Astrocyte of the hippocampus (primary cell): Measurements from ENCODE around the gene FRMPD1.

Source experiments
- DNase-seq: peaks from one replicate; pipeline ENCODE4 v3.0.0; 2011; ENCODE audit warnings: low read depth, low spot score

Gene FRMPD1

DNA sequence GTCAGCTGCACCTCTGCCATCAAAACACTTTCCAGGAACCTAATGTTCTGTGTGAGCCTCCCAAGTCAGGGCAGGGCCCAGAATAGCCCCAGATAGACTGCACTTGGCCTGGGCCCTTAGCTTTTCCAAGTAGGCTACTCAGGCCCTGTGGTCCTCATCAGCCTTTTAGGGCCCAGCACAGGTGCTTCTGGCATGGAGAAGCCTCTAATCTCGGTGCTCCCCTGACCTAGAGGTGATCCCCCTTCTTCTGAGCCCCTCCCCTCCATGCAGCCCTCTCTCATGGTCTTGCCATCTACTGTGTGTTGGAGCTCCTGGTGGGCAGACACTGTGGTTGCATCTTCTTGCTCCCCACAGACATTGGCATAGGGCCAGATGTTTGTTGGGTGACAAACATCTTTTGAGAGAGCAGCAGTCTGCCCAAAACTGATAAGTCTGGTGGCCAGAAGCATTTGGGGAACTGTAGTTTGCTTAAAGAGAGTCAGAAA is 28.1 kb downstream of the FRMPD1 start:
- no peak for DNase-seq

DNA sequence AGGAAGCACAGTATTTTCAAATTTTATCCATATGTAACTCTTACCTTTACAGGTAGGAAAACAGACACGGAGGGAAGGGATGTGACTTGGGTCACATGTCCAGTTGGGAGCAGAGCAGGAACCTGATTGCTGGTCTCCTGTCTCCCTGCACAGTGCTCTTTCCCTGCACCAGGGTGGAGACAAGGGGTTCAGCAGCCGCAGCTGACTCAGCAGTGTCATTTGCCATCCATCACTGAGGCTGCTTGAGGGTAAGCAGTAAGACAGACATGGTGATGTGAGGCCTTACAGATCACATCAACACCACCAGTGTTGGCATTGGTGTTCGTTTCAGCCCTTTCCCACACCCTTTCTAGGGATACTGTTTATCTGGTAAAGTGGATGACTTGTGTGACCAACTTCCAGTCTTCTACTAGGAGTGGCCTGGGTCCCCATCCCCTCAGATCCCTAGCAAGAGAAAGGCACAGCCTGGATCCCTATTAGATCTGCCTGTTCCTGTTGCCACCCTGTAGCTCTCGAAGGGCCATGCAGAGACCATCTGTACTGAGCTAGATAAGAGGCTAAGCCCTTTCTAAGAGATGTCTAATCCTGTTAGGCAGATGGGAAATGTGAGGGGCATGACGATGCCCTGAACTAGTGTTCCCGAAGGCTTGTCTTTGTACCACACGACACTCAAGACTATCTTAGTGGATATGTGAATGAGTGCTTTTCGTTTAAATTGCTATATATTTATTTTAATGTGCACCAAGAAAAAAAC is 29.1 kb downstream of the FRMPD1 start:
- no peak for DNase-seq

DNA sequence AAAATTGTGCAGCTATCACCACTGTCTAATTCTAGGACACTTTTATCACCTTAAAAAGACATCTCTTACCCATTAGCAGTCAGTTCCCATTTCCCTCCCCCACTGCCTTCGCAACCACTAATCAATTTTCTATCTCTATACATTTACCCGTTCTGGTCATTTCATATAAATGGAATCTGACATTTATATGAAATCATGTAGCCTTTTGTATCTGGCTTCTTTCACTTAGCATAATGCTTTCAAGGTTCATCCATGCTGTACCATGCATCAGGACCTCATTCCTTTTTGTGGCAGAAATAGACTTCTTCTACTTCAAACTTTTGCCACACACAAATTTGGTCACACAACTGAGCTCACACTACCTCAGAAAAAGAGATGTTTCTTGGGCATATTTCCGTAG is 32.2 kb downstream of the FRMPD1 start:
- no peak for DNase-seq

DNA sequence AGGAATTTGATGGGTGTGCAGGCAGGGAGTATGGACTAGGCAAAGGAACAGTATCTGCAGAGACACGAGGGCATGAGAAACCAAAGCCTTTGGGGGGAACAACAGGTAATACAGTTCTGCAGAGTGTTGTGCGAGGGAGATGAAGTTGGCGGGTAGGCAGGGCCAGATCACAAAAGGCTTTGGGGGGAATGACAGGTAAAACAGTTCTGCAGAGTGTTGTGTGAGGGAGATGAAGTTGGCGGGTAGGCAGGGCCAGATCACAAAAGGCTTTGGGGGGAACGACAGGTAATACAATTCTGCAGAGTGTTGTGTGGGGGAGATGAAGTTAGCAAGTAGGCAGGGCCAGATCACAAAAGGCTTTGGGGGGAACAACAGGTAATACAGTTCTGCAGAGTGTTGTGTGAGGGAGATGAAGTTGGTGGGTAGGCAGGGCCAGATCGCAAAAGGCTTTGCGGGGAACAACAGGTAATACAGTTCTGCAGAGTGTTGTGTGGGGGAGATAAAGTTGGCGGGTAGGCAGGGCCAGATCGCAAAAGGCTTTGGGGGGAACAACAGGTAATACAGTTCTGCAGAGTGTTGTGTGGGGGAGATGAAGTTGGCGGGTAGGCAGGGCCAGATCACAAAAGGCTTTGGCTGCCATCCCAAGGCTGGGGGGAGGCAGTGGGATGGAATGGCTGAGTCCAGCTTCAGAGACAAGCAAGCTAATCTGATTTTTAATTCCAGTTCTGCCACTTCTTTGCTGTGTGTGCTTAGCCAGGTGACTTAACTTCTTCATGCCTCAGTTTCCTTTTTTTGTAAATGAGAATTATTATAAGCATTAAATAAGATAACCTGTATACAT is 33.0 kb downstream of the FRMPD1 start:
- DNase-seq: peak; percentile 3

DNA sequence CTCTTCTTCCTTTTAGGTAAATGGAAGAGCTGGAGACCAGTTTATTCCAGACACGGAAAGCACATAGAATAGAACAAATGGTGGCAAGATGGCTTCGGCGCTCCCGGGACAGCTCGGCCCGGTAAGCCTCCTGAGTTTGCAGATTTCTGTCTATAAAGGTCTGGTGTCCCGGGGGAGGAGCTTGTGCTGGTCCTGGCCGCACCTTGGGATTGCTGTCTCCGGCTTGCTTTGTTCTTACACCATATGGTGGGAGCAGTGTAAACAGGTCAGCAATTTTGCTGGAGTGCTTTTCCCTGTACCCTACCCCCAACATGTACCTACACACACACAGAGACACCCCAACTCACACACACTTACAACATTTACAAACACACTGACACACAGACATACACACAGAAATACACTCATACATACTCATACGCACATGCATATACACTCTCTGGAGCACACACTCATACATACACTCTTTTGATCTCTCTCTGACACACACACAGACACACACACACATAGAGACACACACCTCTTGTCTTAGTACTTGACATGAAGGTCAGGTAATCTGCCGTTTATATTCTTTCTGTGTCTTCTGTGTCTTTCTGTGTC is 42.0 kb downstream of the FRMPD1 start:
- no peak for DNase-seq

DNA sequence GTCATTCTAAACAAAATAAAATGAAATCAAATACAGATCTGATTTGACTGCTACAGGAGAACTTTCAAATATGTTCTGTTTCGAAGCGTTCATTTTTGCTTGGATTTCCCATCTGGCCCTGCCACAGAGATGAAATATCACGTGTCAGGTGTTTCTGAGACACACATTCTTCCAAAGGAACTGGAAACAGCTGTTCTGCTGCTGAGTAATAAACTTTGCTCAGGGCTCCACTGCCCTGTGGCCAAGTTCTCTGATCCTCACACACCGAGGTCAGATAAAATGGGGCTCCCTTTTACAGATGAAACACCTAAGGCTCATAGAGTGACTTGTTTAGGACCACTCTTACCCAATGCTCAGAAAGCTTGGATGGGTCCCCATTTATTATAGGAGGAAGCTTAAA is 42.5 kb downstream of the FRMPD1 start:
- DNase-seq: no peak

DNA sequence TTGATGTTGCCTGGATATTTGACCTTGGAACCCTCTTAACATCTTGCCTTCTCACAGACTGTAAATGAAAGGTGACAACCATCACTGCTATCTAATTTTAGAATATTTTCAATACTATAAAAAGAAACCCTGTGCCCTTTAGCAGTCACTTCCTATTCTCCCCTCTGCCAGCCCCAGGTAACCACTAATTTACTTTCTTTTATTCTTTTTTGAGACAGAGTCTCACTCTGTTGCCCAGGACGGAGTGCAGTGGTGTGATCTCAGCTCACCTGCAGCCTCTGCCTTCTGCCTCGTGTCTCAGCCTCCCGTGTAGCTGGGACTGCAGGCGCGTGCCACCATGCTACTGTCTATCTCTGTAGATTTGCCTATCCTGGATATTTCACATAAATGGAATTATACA is 43.6 kb downstream of the FRMPD1 start:
- DNase-seq: no peak

DNA sequence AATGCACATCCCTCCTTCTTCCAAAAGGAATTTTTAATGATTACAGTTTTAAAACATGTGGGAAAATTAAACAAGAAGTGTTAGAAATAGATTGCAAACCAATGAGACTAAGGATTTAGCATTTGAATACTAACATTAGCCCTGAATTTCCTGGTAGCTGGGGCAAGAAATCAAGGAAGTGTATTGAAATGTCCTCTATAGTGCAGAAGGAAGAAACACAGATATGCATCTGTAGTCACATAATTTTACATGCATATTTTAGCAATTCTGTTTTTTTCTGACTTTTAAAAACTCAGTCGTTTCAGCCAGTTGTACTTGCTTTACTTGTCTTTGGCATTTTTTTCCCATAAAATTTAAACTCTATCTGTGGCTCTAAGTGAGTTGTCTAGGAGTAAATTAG is 45.8 kb downstream of the FRMPD1 start:
- DNase-seq: no peak

DNA sequence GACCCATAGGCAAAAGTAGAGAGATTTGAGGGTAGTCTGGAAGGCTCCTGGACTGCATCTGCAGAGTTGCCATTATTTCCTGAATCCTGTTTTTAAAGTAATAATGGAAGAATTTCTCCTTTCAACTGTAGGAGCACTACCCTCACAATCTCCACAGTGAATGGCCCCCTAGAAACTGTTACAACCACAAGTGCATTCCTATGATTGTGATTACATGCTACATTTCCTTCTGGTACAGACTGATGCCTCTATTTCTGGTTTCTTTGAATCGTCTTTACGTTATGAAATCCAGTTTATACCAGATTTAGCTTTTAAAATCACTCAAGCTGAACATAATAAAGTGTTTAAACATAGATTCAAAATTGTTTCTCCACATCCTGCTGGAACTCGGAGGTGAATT is 49.4 kb downstream of the FRMPD1 start:
- DNase-seq: peak; percentile 22

DNA sequence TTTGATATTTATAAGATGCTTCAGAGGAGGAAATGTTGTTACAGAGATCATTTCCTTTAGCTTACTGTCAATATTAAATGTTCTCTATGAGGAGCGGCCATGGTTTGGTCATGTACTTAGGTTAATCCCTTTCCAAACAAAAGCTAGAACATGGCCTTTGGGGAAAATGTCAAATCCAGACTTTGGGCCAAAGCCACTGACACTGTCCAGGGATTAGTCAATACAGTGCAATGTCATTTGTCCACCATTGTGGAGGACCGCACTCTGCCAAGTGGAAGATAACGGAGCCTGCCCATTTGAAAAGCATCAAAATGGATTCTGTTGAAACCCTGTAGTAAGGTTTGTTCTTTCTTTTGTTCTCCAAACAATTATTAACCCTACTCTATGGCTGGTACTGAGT is 50.1 kb downstream of the FRMPD1 start:
- no peak for DNase-seq

DNA sequence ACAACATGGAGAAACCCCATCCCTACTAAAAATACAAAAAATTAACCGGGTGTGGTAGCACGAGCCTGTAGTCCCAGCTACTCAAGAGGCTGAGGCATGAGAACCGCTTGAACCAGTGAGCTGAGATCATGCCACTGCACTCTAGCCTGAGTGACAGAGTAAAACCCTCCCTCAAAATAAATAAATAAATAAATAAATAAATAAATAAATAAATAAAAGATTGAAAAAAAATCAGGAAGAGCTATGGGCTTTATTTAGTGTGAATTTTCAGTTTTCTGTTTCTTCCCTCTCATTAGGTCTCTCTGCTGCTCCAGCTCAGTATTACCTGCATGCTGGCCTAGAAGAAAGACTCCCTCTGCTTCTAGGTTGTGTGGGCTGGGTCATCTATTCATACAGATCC is 55.0 kb downstream of the FRMPD1 start:
- DNase-seq: no peak

DNA sequence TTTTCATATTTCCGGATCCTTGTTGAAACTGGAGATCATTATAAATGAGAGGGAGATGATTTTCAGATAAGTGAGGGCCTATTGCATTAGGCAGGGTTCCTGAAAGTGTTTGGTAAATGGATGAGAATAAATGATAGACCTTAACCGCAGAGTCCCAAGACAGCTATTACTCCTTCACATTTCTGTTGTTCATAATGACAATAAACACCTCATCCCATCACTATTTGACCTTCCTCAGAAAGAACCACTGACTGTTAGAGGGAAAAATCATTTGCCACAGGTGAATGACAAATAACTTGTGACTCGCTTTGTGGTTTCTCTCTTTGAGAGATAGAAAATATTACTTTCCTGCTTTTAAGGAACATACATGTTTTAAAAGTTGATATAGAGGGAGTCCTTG is 55.5 kb downstream of the FRMPD1 start:
- DNase-seq: no peak

DNA sequence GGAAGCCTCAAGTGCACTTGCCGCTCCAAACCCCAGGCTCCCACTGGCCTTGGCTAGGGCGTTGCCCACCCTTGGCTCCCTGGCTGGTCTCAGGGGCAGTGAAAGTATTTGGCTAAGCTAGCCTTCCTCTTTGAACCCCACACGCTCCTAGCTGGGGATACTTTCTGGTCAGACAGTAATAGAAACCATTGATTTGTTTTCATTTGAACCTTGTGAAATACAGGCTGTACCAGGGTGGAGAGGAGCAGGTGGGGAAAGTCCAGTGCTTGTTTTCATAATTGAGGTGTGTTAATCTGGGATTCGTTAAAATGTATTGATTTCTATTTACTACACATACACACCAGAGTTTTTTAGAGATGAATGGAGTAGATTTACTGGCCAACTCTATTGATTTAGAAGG is 57.0 kb downstream of the FRMPD1 start:
- no peak for DNase-seq

DNA sequence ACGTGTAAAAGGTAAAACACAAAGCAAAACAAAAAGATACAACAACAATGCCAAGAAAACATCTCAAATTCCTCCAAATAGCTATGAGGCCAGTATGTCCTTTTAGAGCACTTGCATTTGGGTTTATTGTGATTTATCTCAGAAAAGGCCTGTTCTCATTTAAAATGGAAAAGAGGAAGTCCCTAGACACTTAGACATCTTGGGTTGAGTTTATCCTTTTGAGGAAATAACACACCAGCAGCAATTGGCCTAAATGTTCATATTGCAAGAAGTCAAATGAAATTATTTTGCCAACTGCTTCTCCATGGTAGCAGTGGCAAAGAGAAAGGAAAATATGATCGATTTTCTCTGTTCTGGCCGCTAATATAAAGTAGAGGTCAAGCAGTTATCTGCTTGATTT is 59.3 kb downstream of the FRMPD1 start:
- DNase-seq: no peak

DNA sequence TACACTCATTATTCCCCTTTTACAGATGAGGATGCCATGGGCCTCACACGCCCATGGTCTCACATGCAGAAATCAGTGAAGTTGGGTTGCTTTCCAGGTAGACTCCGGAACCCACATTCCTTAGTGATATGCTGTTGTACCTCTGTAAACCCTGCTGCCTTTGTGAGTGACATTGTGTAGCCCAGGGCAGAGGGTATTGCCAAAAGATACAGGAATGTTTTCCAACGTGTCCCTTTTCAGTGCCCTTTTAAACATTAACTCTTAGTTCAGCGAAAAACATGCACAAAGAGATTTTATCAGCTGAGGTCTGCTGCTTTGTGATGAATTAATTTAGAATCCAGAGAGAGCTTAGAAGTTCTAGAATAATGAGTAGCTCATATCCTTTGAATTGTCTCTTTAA is 64.5 kb downstream of the FRMPD1 start:
- no peak for DNase-seq

DNA sequence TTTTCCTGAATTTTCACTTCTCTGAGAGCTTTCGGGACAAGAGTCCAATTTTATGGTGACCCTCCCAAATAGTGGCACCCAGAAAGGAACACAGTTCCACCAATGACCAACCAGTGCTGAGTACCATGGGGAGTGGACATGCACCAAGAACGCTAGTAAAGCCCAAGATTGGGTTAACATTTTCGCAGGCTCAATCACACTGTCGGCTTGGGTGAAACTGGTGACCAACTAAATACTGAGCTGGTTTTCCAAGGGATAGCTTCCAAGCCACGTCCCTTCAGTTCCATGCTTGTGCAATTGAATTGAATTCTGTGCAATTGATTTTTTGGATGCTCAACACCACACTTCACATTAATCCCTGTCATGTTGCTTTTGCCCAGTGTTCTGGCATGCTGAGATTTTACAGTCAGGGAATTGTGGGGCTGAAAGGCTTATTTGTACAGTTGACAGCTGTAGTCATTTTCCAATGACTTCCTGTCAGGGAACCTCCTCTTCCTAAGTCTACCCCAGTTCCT is 65.3 kb downstream of the FRMPD1 start:
- DNase-seq: no peak

DNA sequence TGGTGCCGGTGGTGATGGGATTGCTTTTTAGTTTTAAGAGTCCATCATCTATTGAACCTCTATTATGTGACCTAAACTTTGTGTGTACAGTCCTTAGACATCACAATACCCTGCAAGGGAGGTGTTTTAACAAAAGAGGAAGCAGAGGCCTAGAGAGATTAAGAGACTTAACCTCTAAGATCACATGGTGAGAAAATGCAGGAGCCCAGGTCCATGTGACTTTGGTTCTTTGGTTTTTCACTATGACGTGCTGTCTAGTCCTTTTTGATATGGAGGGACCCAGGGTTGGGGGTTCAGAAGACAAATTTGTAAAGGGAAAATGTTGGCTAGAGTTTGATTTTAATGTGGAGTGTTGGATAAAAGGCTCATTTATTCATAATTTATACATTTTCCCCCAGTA is 68.8 kb downstream of the FRMPD1 start:
- no peak for DNase-seq

DNA sequence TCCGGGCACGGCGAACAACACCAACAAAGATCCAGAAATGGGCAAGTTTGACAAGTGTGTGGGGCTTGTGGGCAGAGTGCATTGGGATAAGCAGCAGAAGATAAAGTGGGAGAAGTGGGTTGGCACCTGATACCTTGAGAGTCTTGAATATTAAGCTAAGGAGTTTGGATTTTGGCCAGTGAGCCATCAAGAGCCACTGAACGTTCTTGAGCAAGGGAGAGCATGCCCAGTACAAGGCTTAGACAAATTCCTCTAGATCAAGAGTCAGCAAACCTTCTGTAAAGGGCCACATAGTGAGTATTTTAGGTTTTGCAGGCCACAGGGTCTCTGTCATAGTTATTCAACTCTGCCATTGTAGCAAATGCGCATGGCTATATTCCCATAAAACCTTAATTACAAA is 76.3 kb downstream of the FRMPD1 start:
- no peak for DNase-seq

DNA sequence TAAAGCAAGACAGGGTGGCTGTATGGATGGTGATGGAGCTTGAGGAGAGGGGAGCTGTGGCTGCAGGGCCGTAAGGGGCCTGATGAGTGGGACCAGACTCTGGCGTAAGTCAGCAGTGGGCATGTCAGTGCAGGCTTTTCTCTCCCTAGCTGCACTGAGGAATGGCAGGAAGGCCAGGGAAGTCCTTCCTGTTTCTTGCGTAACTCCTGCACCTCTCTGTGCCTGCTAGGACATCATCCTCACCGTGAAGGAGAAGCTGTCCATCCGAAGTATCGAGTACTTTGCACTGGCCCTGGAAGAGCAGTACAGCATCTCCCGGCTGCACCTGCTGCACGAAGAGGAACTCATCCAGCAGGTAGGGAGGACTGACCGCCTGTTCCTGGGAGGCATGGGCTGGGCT is 78.7 kb downstream of the FRMPD1 start:
- no peak for DNase-seq

DNA sequence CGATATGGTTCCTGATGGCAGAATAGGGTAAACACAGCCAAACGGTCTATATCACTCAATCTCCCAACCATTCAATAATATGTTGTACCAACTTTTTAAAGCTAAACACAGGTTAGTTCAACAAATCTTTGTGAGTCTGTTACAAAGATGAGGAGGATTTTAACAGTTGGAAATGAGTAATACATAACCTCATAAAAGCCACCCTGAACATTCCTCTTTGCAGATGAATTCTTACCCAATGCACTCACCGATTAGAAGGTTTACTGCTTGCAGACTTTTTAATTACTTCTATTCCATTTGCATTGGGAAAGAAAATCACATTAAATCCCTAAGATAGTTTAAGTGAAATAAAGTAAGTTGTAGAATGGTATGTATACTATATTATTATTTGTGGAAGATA is 79.5 kb downstream of the FRMPD1 start:
- peak; percentile 17 for DNase-seq

DNA sequence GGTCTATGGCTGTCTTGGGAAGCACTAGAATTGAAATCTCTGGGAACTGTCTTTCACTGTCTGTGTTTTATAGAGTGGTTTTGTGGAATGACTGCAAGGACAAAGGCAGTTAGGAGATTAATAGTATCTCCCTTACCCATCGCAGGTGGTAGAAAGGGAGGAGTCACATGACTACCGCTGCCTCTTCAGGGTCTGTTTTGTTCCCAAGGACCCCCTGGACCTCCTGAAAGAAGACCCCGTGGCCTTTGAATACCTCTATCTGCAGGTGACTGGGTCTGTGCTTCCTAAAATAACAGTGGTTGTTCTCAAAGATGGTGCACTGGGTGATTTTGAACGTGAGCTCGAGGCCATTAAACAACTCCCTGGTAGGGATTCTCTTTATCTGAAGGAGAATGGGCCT is 80.1 kb downstream of the FRMPD1 start:
- no peak for DNase-seq

DNA sequence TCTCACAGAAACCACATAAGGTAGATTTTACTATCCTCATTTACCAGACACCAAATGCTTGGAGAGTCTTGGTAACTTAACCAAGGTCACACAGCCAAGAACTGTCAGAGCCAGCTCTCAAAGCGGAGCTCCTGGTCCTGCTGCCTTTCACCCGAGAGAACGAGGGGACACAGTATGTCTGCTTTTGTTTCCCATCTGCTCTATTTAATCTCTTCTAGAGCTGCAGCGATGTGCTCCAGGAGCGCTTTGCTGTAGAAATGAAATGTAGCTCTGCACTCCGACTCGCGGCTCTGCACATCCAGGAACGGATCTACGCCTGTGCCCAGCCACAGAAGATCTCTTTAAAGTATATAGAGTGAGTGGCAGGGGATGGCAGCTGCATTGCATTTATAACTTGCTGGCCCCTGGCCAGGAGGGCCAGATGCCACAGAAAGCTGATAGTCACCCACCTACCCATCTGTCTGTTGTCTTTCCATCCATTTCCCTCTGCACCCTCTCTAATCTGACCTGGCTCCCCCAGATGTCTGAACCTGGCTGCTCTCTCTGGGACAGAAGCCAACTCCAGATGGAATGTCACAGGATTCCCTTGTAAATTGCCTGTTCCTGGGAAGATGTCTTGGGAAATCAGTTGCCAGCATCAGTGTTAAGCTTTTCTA is 81.5 kb downstream of the FRMPD1 start:
- no peak for DNase-seq
